Lung (tissue), 12 donors: ENCODE data around the gene PSMC5. TPM values are rescaled to one million over a fixed set of nuclear protein-coding genes. Genes with fewer than 3 reads are reported as not detected.

Experiments
- ATAC-seq: fragments of 200-7000 bp; cut with Tn5 transposase; one replicate; pipeline ENCODE4 v1.9.1; 2020; ENCODE audit warnings: moderate number of reproducible peaks; ENCODE audit not compliant: insufficient read depth, low FRiP score
- DNase-seq, 3 donors: peaks; one replicate each; pipeline ENCODE4 v3.0.0-alpha.2; 2013 to 2017
- H3K27ac ChIP-seq, 2 donors: one replicate each; pipeline ENCODE4 v1.5.1; 2013; ENCODE audit warnings: mild to moderate bottlenecking in 2 of 2, moderate library complexity in 2 of 2, control low read depth in 1 of 2, inconsistent platforms in 1 of 2, low read depth in 1 of 2, low read length in 1 of 2
- H3K27me3 ChIP-seq, 3 donors: one replicate each; pipeline ENCODE4 v1.5.1; 2013; ENCODE audit warnings: low read length in 2 of 3; ENCODE audit not compliant: control insufficient read depth in 3 of 3, insufficient read depth in 3 of 3
- H3K36me3 ChIP-seq, 4 donors: one replicate each; pipeline ENCODE4 v1.5.1; 2013; ENCODE audit warnings: low read length in 4 of 4, mild to moderate bottlenecking in 1 of 4, moderate library complexity in 1 of 4; ENCODE audit not compliant: control insufficient read depth in 4 of 4, insufficient read depth in 4 of 4
- H3K4me1 ChIP-seq, 5 donors: one replicate each; pipeline ENCODE4 v1.5.1; 2013; ENCODE audit warnings: low read length in 5 of 5, mild to moderate bottlenecking in 2 of 5, moderate library complexity in 1 of 5; ENCODE audit not compliant: control insufficient read depth in 5 of 5, insufficient read depth in 5 of 5
- H3K4me3 ChIP-seq: one replicate; pipeline ENCODE4 v1.5.1; 2013; ENCODE audit warnings: mild to moderate bottlenecking, control low read depth, moderate library complexity
- H3K9ac ChIP-seq, 2 donors: one replicate each; pipeline ENCODE4 v1.5.1; 2013; ENCODE audit warnings: low read length in 2 of 2, control low read depth in 1 of 2; ENCODE audit not compliant: insufficient read depth in 1 of 2
- H3K9me3 ChIP-seq, 4 donors: one replicate each; pipeline ENCODE4 v1.5.1; 2013; ENCODE audit warnings: low read length in 3 of 4, mild to moderate bottlenecking in 1 of 4, moderate library complexity in 1 of 4; ENCODE audit not compliant: control insufficient read depth in 4 of 4, insufficient read depth in 3 of 4
- CTCF ChIP-seq: IDR thresholded peaks from 2 replicates; pipeline ENCODE4 v1.5.1; 2012; ENCODE audit warnings: mild to moderate bottlenecking; ENCODE audit errors: control extremely low read depth, extremely low read depth
- WGBS, 2 donors: extraction: QIAGEN DNeasy Blood & Tissue Kit; methylation state at CpG; one replicate each; pipeline ENCODE4 v1.1.7; 2013; 5-methylcytosine and 5-hydroxymethylcytosine counted together
- polyA plus RNA-seq, 2 donors: library from polyadenylated mRNA; stranded (reverse); fragments of 200-250 nt; gene quantifications; one replicate each; pipeline ENCODE4 v1.2.1, GENCODE V29; 2013
- total RNA-seq, 2 donors: library from RNA; depleted of rRNA in 1 of 2; stranded (reverse); fragments of >200 nt in 1 of 2; gene quantifications; one replicate each; pipeline ENCODE4 v1.2.1, GENCODE V29; 2014 to 2021
- donor health status: control.
- donor health status: control.
- donor health status: Bipolar disorder and iron deficiency.
- donor health status: healthy.
- donor health status: DM: yes; HTN: yes; CAD: no.

Gene PSMC5
- total and polyA plus RNA-seq, 4 donors, result 46.1 to 177 (median 139) TPM

GRCh38 chr17:63819131-63819530, 8.1 kb upstream of the PSMC5 start:
- H3K4me1 ChIP-seq, result peaks cover 0 to 5% (median 0%) of the 10 kb centered on the region in 5 donors
- no peaks in the 10 kb centered on the region for H3K27me3 ChIP-seq
- no peak overlapping the region for H3K27ac ChIP-seq
- ATAC-seq (no peak), DNase-seq (no peak)
- peaks cover 60 to 74% (median 71%) of the 10 kb centered on the region in 4 donors for H3K36me3 ChIP-seq
- H3K4me3 ChIP-seq, result no peak overlapping the region
- TF ChIP-seq CTCF, result no peak
- H3K9me3 ChIP-seq, result no peaks in the 10 kb centered on the region
- WGBS, 2 donors, result 71 to 75% methylated on average over 6 of the region's 6 CpGs
- H3K9ac ChIP-seq, result no peak overlapping the region

GRCh38 chr17:63819585-63820537, 7.4 kb upstream of the PSMC5 start:
- TF ChIP-seq CTCF, result no peak
- peak overlapping the region in 1 of 2 donors; percentile 13 for H3K27ac ChIP-seq
- no peak for ATAC-seq
- DNase-seq, result no peak
- peaks cover 0 to 5% (median 0%) of the 10 kb centered on the region in 5 donors for H3K4me1 ChIP-seq
- 59 to 71% methylated on average over 21 of the region's 21 CpGs for WGBS, 2 donors
- no peaks in the 10 kb centered on the region for H3K9me3 ChIP-seq
- no peak overlapping the region for H3K4me3 ChIP-seq
- H3K9ac ChIP-seq, result no peak overlapping the region
- H3K36me3 ChIP-seq, result peaks cover 64 to 78% (median 73%) of the 10 kb centered on the region in 4 donors
- H3K27me3 ChIP-seq, result no peaks in the 10 kb centered on the region

- Histone ChIP-seq H3K9me3 (no peaks in the 10 kb centered on the region), H3K9ac (no peak overlapping the region), H3K27ac (no peak overlapping the region), H3K36me3 (peaks cover 60 to 76% (median 69%) of the 10 kb centered on the region in 4 donors), H3K4me1 (peaks cover 0 to 5% (median 4%) of the 10 kb centered on the region in 5 donors), H3K27me3 (no peaks in the 10 kb centered on the region), H3K4me3 (no peak overlapping the region)
- no peak for TF ChIP-seq CTCF
- ATAC-seq, result no peak
- DNase-seq, result no peak
- WGBS, 2 donors, result 87 to 90% methylated on average over 10 of the region's 10 CpGs
These were observed 6.2 kb upstream of the PSMC5 start for GRCh38 chr17:63820963-63821561.
